Activated T-helper 9 cell treated with anti-CD3 and anti-CD28 coated beads, Interleukin-2, amount 50 U/mL, for 16 hours (primary cell): ENCODE results near the gene DCHS2.

Source experiments
- DNase-seq: peaks from one replicate; pipeline ENCODE4 v3.0.0-alpha.2; 2020; ENCODE audit warnings: low read depth

The DCHS2 gene, protein sequence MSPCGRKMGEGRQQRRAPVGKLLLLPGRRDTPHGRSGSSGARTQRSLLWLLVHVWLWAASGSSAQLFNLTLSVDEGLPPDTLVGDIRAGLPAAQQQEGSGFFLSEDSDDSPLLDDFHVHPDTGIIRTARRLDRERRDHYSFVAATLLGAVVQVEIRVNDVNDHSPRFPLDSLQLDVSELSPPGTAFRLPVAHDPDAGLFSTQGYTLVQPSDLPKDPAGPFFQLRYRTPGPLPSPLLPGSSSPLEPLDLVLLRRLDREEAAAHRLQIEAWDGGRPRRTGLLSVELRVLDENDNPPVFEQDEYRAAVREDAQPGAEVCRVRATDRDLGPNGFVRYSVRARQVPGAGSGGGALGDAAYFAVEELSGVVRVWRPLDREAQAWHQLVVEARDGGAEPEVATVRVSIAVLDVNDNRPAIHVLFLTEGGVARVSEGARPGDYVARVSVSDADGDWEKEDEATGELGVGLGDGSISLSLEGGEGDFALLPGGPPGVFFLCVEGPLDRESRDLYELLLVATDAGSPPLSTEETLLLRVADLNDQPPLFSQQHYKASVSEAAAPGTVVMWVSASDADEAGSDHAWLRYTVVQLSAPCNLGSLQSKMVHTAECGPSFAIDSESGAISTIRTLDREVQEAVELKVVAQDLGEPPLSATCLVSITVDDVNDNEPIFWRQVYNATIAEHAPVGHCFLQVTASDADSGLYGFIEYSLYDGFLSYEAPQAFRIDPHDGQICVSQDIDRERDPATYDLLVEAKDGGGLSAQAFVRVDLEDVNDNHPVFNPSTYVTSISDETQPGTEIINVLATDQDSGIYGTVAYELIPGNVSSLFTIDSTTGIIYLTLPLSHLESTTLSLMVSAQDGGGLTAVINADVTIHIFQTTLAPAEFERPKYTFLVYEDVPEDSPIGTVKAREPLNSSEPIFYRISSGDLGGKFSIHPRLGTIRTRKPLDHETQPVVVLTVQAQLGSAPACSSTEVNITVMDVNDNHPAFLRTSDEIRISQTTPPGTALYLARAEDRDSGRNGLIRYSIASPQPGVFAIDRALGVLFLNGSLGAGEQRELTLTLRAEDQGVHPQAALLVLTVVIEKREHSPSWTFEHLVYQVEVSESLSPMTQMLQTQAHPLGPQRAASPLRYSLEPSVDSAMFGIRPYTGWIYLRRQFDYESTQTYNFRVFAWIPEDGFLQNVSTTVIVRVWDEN (N-terminal part only)

DNA sequence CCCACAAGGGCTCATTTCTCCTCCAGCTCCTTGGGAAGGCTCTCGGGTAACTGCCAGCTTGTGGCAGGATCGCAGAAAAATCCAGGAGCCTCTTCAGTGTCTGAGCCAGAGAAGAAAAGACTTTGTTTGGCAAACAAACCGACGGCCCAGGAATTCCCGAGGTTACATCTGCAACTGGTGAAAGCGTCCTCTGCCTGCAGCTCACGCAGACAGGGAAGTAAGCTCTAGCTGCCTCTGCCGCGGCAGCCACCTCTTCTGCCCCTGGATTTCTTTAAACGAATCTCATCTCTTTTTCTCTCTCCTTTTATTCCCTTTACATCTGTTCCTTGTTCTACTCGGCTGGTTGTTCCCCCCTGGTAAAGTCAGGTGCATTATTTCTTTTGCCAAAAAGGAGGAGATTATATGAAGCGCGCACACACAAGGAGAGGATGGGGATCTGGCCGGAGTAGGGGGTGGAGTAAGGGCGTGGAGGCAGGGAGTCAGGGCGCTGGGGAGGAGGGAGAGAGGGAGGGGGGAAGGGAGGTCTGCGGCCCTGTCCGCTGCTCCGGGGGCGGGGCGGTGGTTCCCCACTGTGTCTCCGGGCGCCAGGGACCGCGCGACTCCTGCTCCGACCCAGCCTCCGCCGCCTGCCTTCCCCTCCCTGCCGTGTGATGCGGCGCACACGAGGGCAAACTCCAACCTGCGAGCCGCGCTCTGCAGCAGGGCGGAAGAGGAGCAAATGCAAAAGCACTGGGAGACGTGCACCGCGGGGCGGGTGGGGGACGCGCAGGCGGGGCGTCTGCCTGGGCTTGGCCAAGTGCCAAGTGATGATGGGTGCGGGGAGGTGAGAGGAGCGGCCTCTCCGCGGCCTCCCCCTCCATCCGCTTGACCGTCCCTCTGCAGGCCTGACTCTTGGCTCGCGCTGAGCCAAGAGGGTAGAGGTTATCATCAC, at the start of gene DCHS2:
Gene DCHS2, minus strand, starts transcription at position 459 of the 931 bp plus-strand sequence. Its CDS starts 444 bp downstream, at position 15.
- no peak for DNase-seq

DNA sequence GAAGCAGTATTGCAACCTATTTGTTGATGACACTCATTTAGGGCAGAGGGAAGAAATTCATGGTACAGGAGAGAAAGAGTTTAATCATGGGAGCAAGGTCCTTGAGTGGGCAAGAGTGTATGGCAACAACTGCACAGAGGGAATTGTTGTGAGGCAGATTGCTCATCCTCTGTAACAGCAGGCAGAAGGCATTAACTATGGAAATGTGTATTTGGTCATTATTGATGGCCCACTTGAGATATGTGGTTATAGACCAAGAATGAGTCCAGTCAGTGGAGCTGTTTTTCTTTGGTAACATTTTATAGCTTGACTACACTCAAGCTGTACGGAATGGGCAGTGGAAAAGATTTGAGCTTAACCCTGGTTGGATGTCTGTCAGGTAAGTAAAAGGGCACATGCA, 42.7 kb upstream of the DCHS2 start:
- DNase-seq: no peak

- DNase-seq: no peak
Measured at GRCh38 chr4:154529728-154530519, 38.3 kb upstream of the DCHS2 start.

DNA sequence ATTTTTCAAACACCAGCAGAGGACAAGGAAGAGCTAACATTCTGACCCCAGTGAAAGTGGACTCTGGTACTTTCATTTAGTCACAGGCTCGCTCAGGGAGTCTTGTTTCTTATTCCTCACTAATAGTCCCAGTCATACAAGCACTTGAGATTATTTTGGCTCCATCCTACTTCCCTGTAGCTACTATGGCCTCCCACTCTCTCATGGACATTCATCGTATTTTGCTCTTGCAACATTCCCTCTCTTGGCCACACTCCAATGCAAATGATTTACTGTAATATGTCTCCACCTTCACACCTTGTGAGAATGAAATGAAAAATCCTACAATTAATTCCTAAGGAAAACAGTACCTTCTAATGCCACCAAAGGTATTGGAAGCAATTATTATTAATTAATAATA, 37.3 kb upstream of the DCHS2 start:
- no peak for DNase-seq

- DNase-seq: no peak
Measured at GRCh38 chr4:154527308-154527707, 35.7 kb upstream of the DCHS2 start.

- no peak for DNase-seq
Measured at GRCh38 chr4:154526151-154526550, 34.6 kb upstream of the DCHS2 start.

- no peak for DNase-seq
Measured at GRCh38 chr4:154521607-154522006, 30.0 kb upstream of the DCHS2 start.

DNA sequence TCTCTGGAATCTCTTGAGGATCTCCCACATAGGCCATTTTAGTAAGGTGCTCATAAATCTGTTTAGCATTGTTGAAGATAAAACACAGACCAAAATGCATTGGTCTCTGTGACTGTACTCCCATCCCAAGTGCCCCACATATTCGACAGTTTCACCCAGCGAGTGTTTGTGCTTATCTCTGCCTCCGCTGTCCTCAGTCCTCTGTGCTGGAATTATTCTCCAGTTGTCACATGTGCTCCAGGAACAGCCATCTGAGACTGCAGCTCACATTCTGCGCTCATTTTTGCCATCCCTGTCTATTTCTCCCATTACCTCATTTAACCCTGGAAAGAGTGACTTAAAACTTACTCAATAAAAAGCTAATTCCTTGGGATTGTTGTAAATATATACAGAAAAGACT, 27.6 kb upstream of the DCHS2 start:
- no peak for DNase-seq

- no peak for DNase-seq
Measured at GRCh38 chr4:154517591-154517990, 26.0 kb upstream of the DCHS2 start.

DNA sequence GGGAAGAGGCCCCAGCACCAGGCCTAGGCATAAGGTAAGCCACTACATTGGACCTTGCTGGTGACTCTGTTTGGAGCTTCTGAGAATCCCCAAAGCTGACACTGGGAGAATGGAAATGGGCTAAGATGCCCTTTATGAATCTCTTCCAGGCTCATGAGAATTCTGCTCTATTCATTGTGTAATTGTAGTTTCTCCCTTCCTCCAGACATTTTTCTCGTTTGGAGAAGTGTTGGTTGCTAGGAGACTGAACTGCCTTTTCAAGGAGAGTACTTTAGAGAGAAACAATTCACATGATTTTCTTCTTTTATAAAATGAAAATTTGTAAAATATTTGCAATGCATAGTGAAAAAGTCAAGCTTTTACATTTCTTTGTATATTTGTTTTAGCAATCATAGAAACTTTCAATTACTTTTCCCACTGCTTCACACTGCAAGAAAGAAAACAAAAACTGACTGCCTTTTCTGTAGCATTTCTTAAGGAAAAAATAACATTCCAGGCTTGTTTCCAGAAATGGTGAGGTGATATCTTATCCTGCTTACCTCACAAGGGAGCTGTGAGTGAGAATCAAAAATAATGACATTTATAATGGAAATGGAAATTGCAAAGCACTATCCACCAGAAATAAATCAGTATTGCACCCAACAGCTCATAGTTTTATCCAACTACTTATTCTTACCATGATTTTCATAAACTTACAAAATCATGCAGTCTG, 24.9 kb upstream of the DCHS2 start:
- no peak for DNase-seq

DNA sequence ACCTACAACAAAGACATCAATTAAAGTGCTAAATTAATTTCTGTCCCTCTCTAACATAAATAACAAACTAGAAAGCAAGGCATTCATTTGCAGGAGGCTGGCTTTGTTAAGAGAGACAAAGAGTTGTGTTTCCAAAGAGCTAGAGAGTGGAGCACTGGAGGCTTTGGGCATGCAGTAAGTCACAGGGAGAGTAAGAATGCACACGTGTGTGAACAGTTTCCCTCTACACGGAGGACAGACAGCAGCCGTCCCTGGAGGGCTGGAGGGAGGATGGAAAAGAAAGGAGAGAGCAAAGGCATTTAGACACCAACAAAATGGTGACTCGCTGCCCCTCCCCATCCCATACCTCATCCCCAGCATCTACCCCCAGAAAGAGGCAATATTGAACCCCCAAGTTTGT, 20.4 kb upstream of the DCHS2 start:
- no peak for DNase-seq

DNA sequence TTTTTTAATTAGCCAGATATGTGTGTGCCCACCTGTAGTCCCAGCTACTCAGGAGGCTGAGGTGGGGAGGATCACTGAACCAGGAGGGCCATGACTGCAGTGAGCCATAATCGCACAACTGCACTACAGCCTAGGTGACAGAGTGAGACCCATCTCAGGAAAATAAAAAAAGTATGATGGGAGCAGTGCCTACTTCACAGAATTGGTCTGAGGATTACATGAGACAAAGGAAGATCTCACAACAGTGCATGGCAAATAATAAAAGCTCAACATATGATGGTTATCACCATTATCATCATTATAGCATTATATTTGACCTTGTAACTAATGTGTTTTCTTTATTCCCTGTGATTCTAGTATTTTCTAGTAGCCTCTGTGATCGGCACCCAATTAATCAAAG, 19.9 kb upstream of the DCHS2 start:
- DNase-seq: no peak

DNA sequence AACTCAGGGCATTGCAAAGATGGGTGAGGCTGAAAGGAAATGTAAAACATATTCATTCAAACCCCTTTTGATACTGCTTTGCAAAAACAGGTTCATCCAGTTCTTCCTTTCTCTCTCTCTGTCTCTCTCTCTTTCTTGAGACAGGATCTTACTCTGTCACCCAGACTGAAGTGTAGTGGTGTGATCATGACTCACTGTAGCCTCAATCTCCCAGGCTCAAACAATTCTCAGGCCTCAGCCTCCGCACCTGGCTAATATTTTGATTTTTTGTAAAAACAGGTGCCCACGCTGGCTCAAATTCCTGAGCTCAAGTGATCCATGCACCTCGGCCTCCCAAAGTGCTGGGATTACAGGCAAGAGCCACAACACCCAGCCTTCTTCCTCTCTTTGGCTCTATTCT, 15.6 kb upstream of the DCHS2 start:
- DNase-seq: no peak

DNA sequence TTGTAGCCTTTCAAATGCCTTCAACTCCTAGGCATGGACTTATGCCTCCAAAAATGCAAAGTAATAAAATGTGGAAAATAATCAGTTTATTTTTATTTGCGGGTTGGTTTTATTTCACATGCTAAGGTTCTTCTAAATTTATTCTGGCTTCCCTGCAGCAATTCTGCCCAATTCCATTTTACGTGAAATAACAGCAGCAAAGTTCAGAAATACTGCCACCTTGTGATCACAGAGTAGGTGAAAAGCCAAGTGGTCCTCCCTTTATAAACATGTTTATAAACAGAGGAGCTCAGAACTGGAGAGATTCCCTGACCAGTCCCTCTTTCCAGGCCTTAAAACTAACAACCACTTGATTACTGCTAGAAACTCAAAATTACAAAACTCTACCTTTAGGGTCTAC, 14.7 kb upstream of the DCHS2 start:
- no peak for DNase-seq

DNA sequence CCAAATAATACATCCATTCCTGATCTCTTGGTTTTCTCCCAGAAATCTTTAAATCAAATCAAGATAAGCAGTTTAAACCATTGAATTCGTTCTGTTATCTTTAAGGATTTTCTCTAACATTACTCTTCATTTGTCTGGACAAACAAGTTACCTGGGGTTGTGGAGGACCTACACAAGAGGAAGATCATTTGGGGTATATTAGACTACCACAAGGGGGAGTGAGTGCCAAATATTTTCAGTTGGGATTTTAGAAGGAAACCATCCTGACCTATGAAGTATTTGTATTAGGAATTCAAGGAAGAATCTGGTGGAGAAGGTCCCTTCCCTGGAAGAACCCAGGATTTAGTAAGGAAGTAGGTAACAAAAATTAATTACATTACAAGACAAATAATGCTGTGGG, 12.0 kb upstream of the DCHS2 start:
- no peak for DNase-seq

- DNase-seq: no peak
Measured at GRCh38 chr4:154502111-154502510, 10.5 kb upstream of the DCHS2 start.

- DNase-seq: no peak
Measured at GRCh38 chr4:154497889-154498288, 6.3 kb upstream of the DCHS2 start.

DNA sequence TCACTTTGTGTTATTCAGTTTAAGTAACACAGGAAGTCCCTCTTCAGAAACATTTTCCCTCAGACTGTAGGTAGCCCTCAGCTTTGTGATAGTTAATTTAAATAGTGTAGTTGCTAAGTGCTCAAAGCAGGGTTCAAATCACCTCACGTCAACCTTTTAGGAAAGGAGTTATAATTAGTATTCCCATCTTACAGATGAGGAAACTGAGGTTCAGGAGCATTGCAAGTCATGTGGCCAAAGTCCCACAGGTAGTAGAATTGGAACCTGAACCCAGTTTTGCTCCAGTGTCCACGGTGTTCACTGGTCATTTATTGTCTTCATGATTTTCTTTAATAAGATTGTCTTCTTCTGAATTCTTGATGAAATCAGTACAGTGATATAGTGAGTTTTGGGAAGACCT, 4.3 kb upstream of the DCHS2 start:
- DNase-seq: no peak

GRCh38 chr4:154492288-154492687, 689 bp upstream of the DCHS2 start:
- DNase-seq: no peak
